ENCODE results near the gene DGUOK.

DGUOK gene

GRCh38 chr2:73994178-73994831 lies 67.6 kb downstream of the DGUOK start:
- Histone ChIP-seq H3K9ac (ENCODE audit: low read depth in 1 of 2, low read length in 2 of 2) (no peak overlapping the region), H3K36me3 (ENCODE audit: control insufficient read depth in 2 of 2, insufficient read depth in 2 of 2, low read length in 2 of 2) (peaks cover 5 to 23% of the 10 kb centered on the region in 2 donors), H3K4me1 (ENCODE audit: control insufficient read depth in 2 of 2, insufficient read depth in 2 of 2, low read length in 2 of 2) (peaks cover 1 to 3% of the 10 kb centered on the region in 2 donors), H3K27ac (ENCODE audit: low read depth in 2 of 2, low read length in 2 of 2) (no peak overlapping the region), H3K9me3 (ENCODE audit: control insufficient read depth in 2 of 2, low read length in 2 of 2) (no peaks in the 10 kb centered on the region), H3K4me3 (ENCODE audit: low read length in 2 of 2) (no peak overlapping the region), H3K27me3 (ENCODE audit: control insufficient read depth in 2 of 2, insufficient read depth in 2 of 2, low read length in 2 of 2) (no peaks in the 10 kb centered on the region)

GRCh38 chr2:73995810-73996209 lies 69.1 kb downstream of the DGUOK start:
- H3K4me1 ChIP-seq (ENCODE audit: control insufficient read depth in 2 of 2, insufficient read depth in 2 of 2, low read length in 2 of 2): peaks cover 14 to 16% of the 10 kb centered on the region in 2 donors
- no peaks in the 10 kb centered on the region for H3K9me3 ChIP-seq (ENCODE audit: control insufficient read depth in 2 of 2, low read length in 2 of 2)
- H3K36me3 ChIP-seq (ENCODE audit: control insufficient read depth in 2 of 2, insufficient read depth in 2 of 2, low read length in 2 of 2): peaks cover 2 to 16% of the 10 kb centered on the region in 2 donors

GRCh38 chr2:73997813-73998212 lies 71.1 kb downstream of the DGUOK start:
- H3K9ac ChIP-seq (ENCODE audit: low read depth in 1 of 2, low read length in 2 of 2): no peak overlapping the region
- no peaks in the 10 kb centered on the region for H3K27me3 ChIP-seq (ENCODE audit: control insufficient read depth in 2 of 2, insufficient read depth in 2 of 2, low read length in 2 of 2)
- no peaks in the 10 kb centered on the region for H3K9me3 ChIP-seq (ENCODE audit: control insufficient read depth in 2 of 2, low read length in 2 of 2)
- H3K4me1 ChIP-seq (ENCODE audit: control insufficient read depth in 2 of 2, insufficient read depth in 2 of 2, low read length in 2 of 2): peaks cover 19 to 23% of the 10 kb centered on the region in 2 donors
- H3K27ac ChIP-seq (ENCODE audit: low read depth in 2 of 2, low read length in 2 of 2): no peak overlapping the region
- H3K4me3 ChIP-seq (ENCODE audit: low read length in 2 of 2): no peak overlapping the region
- peaks cover 0 to 13% of the 10 kb centered on the region in 2 donors for H3K36me3 ChIP-seq (ENCODE audit: control insufficient read depth in 2 of 2, insufficient read depth in 2 of 2, low read length in 2 of 2)

More at GRCh38 chr2:73995810-73996209, 69.1 kb downstream of the DGUOK start:
- H3K27ac ChIP-seq (ENCODE audit: low read depth in 2 of 2, low read length in 2 of 2): no peak overlapping the region
- no peaks in the 10 kb centered on the region for H3K27me3 ChIP-seq (ENCODE audit: control insufficient read depth in 2 of 2, insufficient read depth in 2 of 2, low read length in 2 of 2)
- H3K9ac ChIP-seq (ENCODE audit: low read depth in 1 of 2, low read length in 2 of 2): no peak overlapping the region
- H3K4me3 ChIP-seq (ENCODE audit: low read length in 2 of 2): no peak overlapping the region

- Histone ChIP-seq H3K9me3 (ENCODE audit: control insufficient read depth in 2 of 2, low read length in 2 of 2) (no peaks in the 10 kb centered on the region), H3K36me3 (ENCODE audit: control insufficient read depth in 2 of 2, insufficient read depth in 2 of 2, low read length in 2 of 2) (peaks cover 0 to 8% of the 10 kb centered on the region in 2 donors), H3K9ac (ENCODE audit: low read depth in 1 of 2, low read length in 2 of 2) (no peak overlapping the region), H3K4me1 (ENCODE audit: control insufficient read depth in 2 of 2, insufficient read depth in 2 of 2, low read length in 2 of 2) (peaks cover 24 to 25% of the 10 kb centered on the region in 2 donors), H3K27ac (ENCODE audit: low read depth in 2 of 2, low read length in 2 of 2) (no peak overlapping the region), H3K4me3 (ENCODE audit: low read length in 2 of 2) (no peak overlapping the region), H3K27me3 (ENCODE audit: control insufficient read depth in 2 of 2, insufficient read depth in 2 of 2, low read length in 2 of 2) (no peaks in the 10 kb centered on the region)
Observed at GRCh38 chr2:73998451-73998850, 71.8 kb downstream of the DGUOK start.

- H3K9me3 ChIP-seq (ENCODE audit: control insufficient read depth in 2 of 2, low read length in 2 of 2): no peaks in the 10 kb centered on the region
- H3K27ac ChIP-seq (ENCODE audit: low read depth in 2 of 2, low read length in 2 of 2): no peak overlapping the region
- no peaks in the 10 kb centered on the region for H3K27me3 ChIP-seq (ENCODE audit: control insufficient read depth in 2 of 2, insufficient read depth in 2 of 2, low read length in 2 of 2)
- peaks cover 24 to 25% of the 10 kb centered on the region in 2 donors for H3K4me1 ChIP-seq (ENCODE audit: control insufficient read depth in 2 of 2, insufficient read depth in 2 of 2, low read length in 2 of 2)
- peaks cover 0 to 8% of the 10 kb centered on the region in 2 donors for H3K36me3 ChIP-seq (ENCODE audit: control insufficient read depth in 2 of 2, insufficient read depth in 2 of 2, low read length in 2 of 2)
- H3K9ac ChIP-seq (ENCODE audit: low read depth in 1 of 2, low read length in 2 of 2): no peak overlapping the region
- no peak overlapping the region for H3K4me3 ChIP-seq (ENCODE audit: low read length in 2 of 2)
Observed at GRCh38 chr2:73998933-73999332, 72.3 kb downstream of the DGUOK start.

- Histone ChIP-seq H3K27me3 (ENCODE audit: control insufficient read depth in 2 of 2, insufficient read depth in 2 of 2, low read length in 2 of 2) (no peaks in the 10 kb centered on the region), H3K9me3 (ENCODE audit: control insufficient read depth in 2 of 2, low read length in 2 of 2) (no peaks in the 10 kb centered on the region), H3K27ac (ENCODE audit: low read depth in 2 of 2, low read length in 2 of 2) (peak overlapping the region in 1 of 2 donors; percentile 5), H3K4me1 (ENCODE audit: control insufficient read depth in 2 of 2, insufficient read depth in 2 of 2, low read length in 2 of 2) (peaks cover 24 to 25% of the 10 kb centered on the region in 2 donors), H3K9ac (ENCODE audit: low read depth in 1 of 2, low read length in 2 of 2) (no peak overlapping the region), H3K4me3 (ENCODE audit: low read length in 2 of 2) (no peak overlapping the region), H3K36me3 (ENCODE audit: control insufficient read depth in 2 of 2, insufficient read depth in 2 of 2, low read length in 2 of 2) (peaks cover 0 to 8% of the 10 kb centered on the region in 2 donors)
Observed at GRCh38 chr2:73999881-74000597, 73.4 kb downstream of the DGUOK start.

- Histone ChIP-seq H3K27ac (ENCODE audit: low read depth in 2 of 2, low read length in 2 of 2) (no peak overlapping the region), H3K9me3 (ENCODE audit: control insufficient read depth in 2 of 2, low read length in 2 of 2) (no peaks in the 10 kb centered on the region), H3K27me3 (ENCODE audit: control insufficient read depth in 2 of 2, insufficient read depth in 2 of 2, low read length in 2 of 2) (no peaks in the 10 kb centered on the region), H3K4me1 (ENCODE audit: control insufficient read depth in 2 of 2, insufficient read depth in 2 of 2, low read length in 2 of 2) (peaks cover 24 to 25% of the 10 kb centered on the region in 2 donors), H3K9ac (ENCODE audit: low read depth in 1 of 2, low read length in 2 of 2) (no peak overlapping the region), H3K4me3 (ENCODE audit: low read length in 2 of 2) (no peak overlapping the region), H3K36me3 (ENCODE audit: control insufficient read depth in 2 of 2, insufficient read depth in 2 of 2, low read length in 2 of 2) (peaks cover 0 to 7% of the 10 kb centered on the region in 2 donors)
Observed at GRCh38 chr2:74000666-74001065, 74.0 kb downstream of the DGUOK start.

GRCh38 chr2:74001121-74001520 lies 74.4 kb downstream of the DGUOK start:
- Histone ChIP-seq H3K4me1 (ENCODE audit: control insufficient read depth in 2 of 2, insufficient read depth in 2 of 2, low read length in 2 of 2) (peaks cover 24 to 25% of the 10 kb centered on the region in 2 donors), H3K27ac (ENCODE audit: low read depth in 2 of 2, low read length in 2 of 2) (no peak overlapping the region), H3K4me3 (ENCODE audit: low read length in 2 of 2) (no peak overlapping the region), H3K36me3 (ENCODE audit: control insufficient read depth in 2 of 2, insufficient read depth in 2 of 2, low read length in 2 of 2) (peaks cover 0 to 5% of the 10 kb centered on the region in 2 donors), H3K27me3 (ENCODE audit: control insufficient read depth in 2 of 2, insufficient read depth in 2 of 2, low read length in 2 of 2) (no peaks in the 10 kb centered on the region), H3K9ac (ENCODE audit: low read depth in 1 of 2, low read length in 2 of 2) (no peak overlapping the region), H3K9me3 (ENCODE audit: control insufficient read depth in 2 of 2, low read length in 2 of 2) (no peaks in the 10 kb centered on the region)

GRCh38 chr2:74001781-74002504 lies 75.3 kb downstream of the DGUOK start:
- Histone ChIP-seq H3K36me3 (ENCODE audit: control insufficient read depth in 2 of 2, insufficient read depth in 2 of 2, low read length in 2 of 2) (peaks cover 0 to 5% of the 10 kb centered on the region in 2 donors), H3K27me3 (ENCODE audit: control insufficient read depth in 2 of 2, insufficient read depth in 2 of 2, low read length in 2 of 2) (no peaks in the 10 kb centered on the region), H3K4me1 (ENCODE audit: control insufficient read depth in 2 of 2, insufficient read depth in 2 of 2, low read length in 2 of 2) (peaks cover 24 to 25% of the 10 kb centered on the region in 2 donors), H3K9ac (ENCODE audit: low read depth in 1 of 2, low read length in 2 of 2) (no peak overlapping the region), H3K27ac (ENCODE audit: low read depth in 2 of 2, low read length in 2 of 2) (no peak overlapping the region), H3K4me3 (ENCODE audit: low read length in 2 of 2) (peak overlapping the region; percentile 42 to 76), H3K9me3 (ENCODE audit: control insufficient read depth in 2 of 2, low read length in 2 of 2) (no peaks in the 10 kb centered on the region)

All from mucosa of rectum (tissue), 2 donors.